Activated CD4-positive, alpha-beta T cell treated with anti-CD3 and anti-CD28 coated beads for 36 hours (primary cell): ENCODE results near the gene ARRDC1. TPM values are rescaled to one million over a fixed set of nuclear protein-coding genes. Genes with fewer than 3 reads are reported as not detected.
A peak's percentile ranks its signal among the peaks of the same experiment; 100 is the strongest.
"Not testable (repeated sequence)": the region's sequence is repeated elsewhere in the genome, so short reads cannot be mapped to it uniquely, and the experiment has no call there.

ENCODE experiments used
- ATAC-seq: fragments of 200-7000 bp; cut with Tn5 transposase; one replicate; pipeline ENCODE4 v1.10.0; 2021; ENCODE audit warnings: mild to moderate bottlenecking, moderate library complexity
- CTCF ChIA-PET: fragments of 350-600 bp; sonication (Branson Sonifier 250); formaldehyde crosslinking; loops from one replicate; lab custom pipeline; 2021; ENCODE audit warnings: antibody characterized with exemption; lab: Charles Lee
- POLR2A ChIA-PET: fragments of 350-600 bp; sonication (Branson Sonifier 250); formaldehyde crosslinking; loops from one replicate; lab custom pipeline; 2021; ENCODE audit warnings: antibody characterized with exemption, inconsistent platforms; lab: Charles Lee
- DNase-seq: peaks from one replicate; pipeline ENCODE4 v3.0.0-alpha.2; 2020
- H3K27ac Mint-ChIP-seq: one replicate; pipeline ENCODE4 v1.8.0; 2021; ENCODE audit warnings: mixed read lengths
- H3K27me3 Mint-ChIP-seq: one replicate; pipeline ENCODE4 v1.8.0; 2021; ENCODE audit warnings: mixed read lengths
- H3K36me3 Mint-ChIP-seq: one replicate; pipeline ENCODE4 v1.8.0; 2021; ENCODE audit warnings: low read depth, mixed read lengths
- H3K4me1 Mint-ChIP-seq: one replicate; pipeline ENCODE4 v1.8.0; 2021; ENCODE audit warnings: mixed read lengths
- H3K4me3 Mint-ChIP-seq: one replicate; pipeline ENCODE4 v1.8.0; 2021; ENCODE audit warnings: mild to moderate bottlenecking, moderate library complexity, mixed read lengths
- H3K9me3 Mint-ChIP-seq: one replicate; pipeline ENCODE4 v1.8.0; 2021; ENCODE audit warnings: low read depth, mixed read lengths
- intact Hi-C, 2 experiments: fragments of 100-400 bp; cut with DNase I in 1 of 2; cut with micrococcal nuclease in 1 of 2; formaldehyde crosslinking; loops; one replicate each; pipeline versions ENCODE4 v1.14.2 to v1.15.1; 2022 to 2024; cut with DNase I, micrococcal nuclease
- total RNA-seq, 2 experiments: library from RNA; stranded (reverse); gene quantifications; one replicate each; pipeline ENCODE4 v1.2.3, GENCODE V29; 2021

Gene ARRDC1
- total RNA-seq, 2 experiments from 2014 or later = 32.4 to 41.6 TPM

- Mint-ChIP-seq H3K27ac (no peak overlapping the region), H3K4me1 (peaks cover 24% of the 10 kb centered on the region), H3K4me3 (no peak overlapping the region), H3K36me3 (peaks cover 3% of the 10 kb centered on the region), H3K27me3 (no peaks in the 10 kb centered on the region), H3K9me3 (no peaks in the 10 kb centered on the region)
- ChIA-PET POLR2A (no interaction called here), CTCF (no interaction called here)
- no peak for ATAC-seq
- intact Hi-C loops = loop anchor here in 1 of 2 experiments (5.0 kb wide), 2 partner anchors 1133 to 1708 kb away; partner anchors contain the start of genes CAMSAP1 and SEC16A
- no peak for DNase-seq
Observed at GRCh38 chr9:137614631-137615386, 9.3 kb downstream of the ARRDC1 start.

- DNase-seq = no peak
- Mint-ChIP-seq H3K4me3 (no peak overlapping the region), H3K36me3 (peaks cover 3% of the 10 kb centered on the region), H3K27ac (no peak overlapping the region), H3K9me3 (no peaks in the 10 kb centered on the region), H3K27me3 (no peaks in the 10 kb centered on the region), H3K4me1 (peaks cover 29% of the 10 kb centered on the region)
- POLR2A ChIA-PET = no interaction called here
- intact Hi-C loops = loop anchor here in 1 of 2 experiments (5.0 kb wide), 2 partner anchors 1133 to 1708 kb away; partner anchors contain the start of genes CAMSAP1 and SEC16A
- ATAC-seq = no peak
- CTCF ChIA-PET = no interaction called here
Observed at GRCh38 chr9:137615387-137615871, 9.9 kb downstream of the ARRDC1 start.

GRCh38 chr9:137618105-137619067 is 12.9 kb downstream of the ARRDC1 start, which contains the start of gene EHMT1:
TSS of gene EHMT1 (plus strand) at chr9:137619005. CDS start at chr9:137619029, 24 bp downstream.
- Mint-ChIP-seq H3K27ac (peak within 1 kb of the TSS; percentile 90), H3K4me1 (peaks cover 37% of the 10 kb centered on the region), H3K36me3 (peaks cover 9% of the 10 kb centered on the region), H3K27me3 (no peaks in the 10 kb centered on the region), H3K4me3 (peak within 1 kb of the TSS; percentile 85), H3K9me3 (no peaks in the 10 kb centered on the region)
- ATAC-seq (peak; percentile 82), DNase-seq (peak; percentile 92)
- ChIA-PET POLR2A (interaction anchor here (1.5 kb wide), 1 partner anchor 13 kb away, joined by 5 read pairs; the partner anchor contains the start of gene ARRDC1), CTCF (interaction anchor here (0.6 to 2.2 kb wide), 4 partner anchors 11 to 99 kb away, joined by 3 to 9 read pairs (median 4); no protein-coding TSS in a partner anchor)
- intact Hi-C loops = loop anchor here (1.0 to 5.0 kb wide), 9 partner anchors 13 to 1711 kb away; partner anchors contain the start of genes ARRDC1 (in 2 of the 2), ZMYND19 (in 2 of the 2), CAMSAP1 (in 1 of the 2) and DPH7 (in 1 of the 2)

GRCh38 chr9:137619240-137620047 is 14.0 kb downstream of the ARRDC1 start:
- H3K36me3 Mint-ChIP-seq = peaks cover 15% of the 10 kb centered on the region
- peak overlapping the region; percentile 76 for H3K4me3 Mint-ChIP-seq
- peak; percentile 59 for DNase-seq

GRCh38 chr9:137620048-137620405 is 14.5 kb downstream of the ARRDC1 start:
- CTCF ChIA-PET = interaction anchor here (2.2 kb wide), 1 partner anchor 9 kb away, joined by 9 read pairs; no protein-coding TSS in a partner anchor
- no peak for DNase-seq
- POLR2A ChIA-PET = no interaction called here
- intact Hi-C loops = no loop called here
- H3K4me1 Mint-ChIP-seq = peaks cover 41% of the 10 kb centered on the region
- peak overlapping the region; percentile 76 for H3K4me3 Mint-ChIP-seq
- no peak for ATAC-seq
- peaks cover 21% of the 10 kb centered on the region for H3K36me3 Mint-ChIP-seq
- no peaks in the 10 kb centered on the region for H3K27me3 Mint-ChIP-seq
- peak overlapping the region; percentile 70 for H3K27ac Mint-ChIP-seq
- H3K9me3 Mint-ChIP-seq = no peaks in the 10 kb centered on the region

More at GRCh38 chr9:137619240-137620047, 14.0 kb downstream of the ARRDC1 start:
- H3K9me3 Mint-ChIP-seq = no peaks in the 10 kb centered on the region
- peak overlapping the region; percentile 70 for H3K27ac Mint-ChIP-seq
- POLR2A ChIA-PET = interaction anchor here (1.5 kb wide), 1 partner anchor 14 kb away, joined by 5 read pairs; the partner anchor contains the start of gene ARRDC1
- ATAC-seq = peak; percentile 16
- intact Hi-C loops = loop anchor here (2.0 to 5.0 kb wide), 3 partner anchors 29 to 1712 kb away; partner anchors contain the start of genes CAMSAP1 (in 1 of the 2), SEC16A (in 1 of the 2) and ZMYND19 (in 1 of the 2)
- no peaks in the 10 kb centered on the region for H3K27me3 Mint-ChIP-seq
- peaks cover 41% of the 10 kb centered on the region for H3K4me1 Mint-ChIP-seq
- CTCF ChIA-PET = interaction anchor here (0.6 to 2.2 kb wide), 4 partner anchors 10 to 98 kb away, joined by 3 to 9 read pairs (median 4); no protein-coding TSS in a partner anchor

GRCh38 chr9:137620581-137620980 is 15.1 kb downstream of the ARRDC1 start:
- intact Hi-C loops = no loop called here
- POLR2A ChIA-PET = no interaction called here
- no peak for DNase-seq
- no peak for ATAC-seq
- CTCF ChIA-PET = interaction anchor here (0.6 to 2.2 kb wide), 6 partner anchors 9 to 157 kb away, joined by 3 to 9 read pairs (median 3); no protein-coding TSS in a partner anchor
- H3K9me3 Mint-ChIP-seq = no peaks in the 10 kb centered on the region
- peaks cover 25% of the 10 kb centered on the region for H3K36me3 Mint-ChIP-seq
- peaks cover 47% of the 10 kb centered on the region for H3K4me1 Mint-ChIP-seq
- H3K27ac Mint-ChIP-seq = no peak overlapping the region
- no peaks in the 10 kb centered on the region for H3K27me3 Mint-ChIP-seq
- H3K4me3 Mint-ChIP-seq = peak overlapping the region; percentile 21

GRCh38 chr9:137621131-137621757 is 15.8 kb downstream of the ARRDC1 start:
- Mint-ChIP-seq H3K36me3 (peaks cover 26% of the 10 kb centered on the region), H3K9me3 (no peaks in the 10 kb centered on the region), H3K4me3 (peak overlapping the region; percentile 21), H3K27ac (no peak overlapping the region), H3K27me3 (no peaks in the 10 kb centered on the region), H3K4me1 (peaks cover 47% of the 10 kb centered on the region)
- no peak for ATAC-seq
- no peak for DNase-seq
- POLR2A ChIA-PET = no interaction called here
- CTCF ChIA-PET = interaction anchor here (0.6 to 2.2 kb wide), 6 partner anchors 8 to 158 kb away, joined by 3 to 9 read pairs (median 3); no protein-coding TSS in a partner anchor
- intact Hi-C loops = no loop called here

GRCh38 chr9:137622211-137622610 is 16.7 kb downstream of the ARRDC1 start:
- ATAC-seq, intact Hi-C loops, H3K4me3 Mint-ChIP-seq, DNase-seq, POLR2A ChIA-PET, H3K27me3 Mint-ChIP-seq, H3K9me3 Mint-ChIP-seq, H3K27ac Mint-ChIP-seq, CTCF ChIA-PET: not testable (repeated sequence)
- Mint-ChIP-seq H3K36me3 (peaks cover 28% of the 10 kb centered on the region), H3K4me1 (peaks cover 49% of the 10 kb centered on the region)

GRCh38 chr9:137626464-137626863 is 21.0 kb downstream of the ARRDC1 start:
- Mint-ChIP-seq H3K4me1 (peaks cover 58% of the 10 kb centered on the region), H3K36me3 (peaks cover 32% of the 10 kb centered on the region), H3K4me3 (peak overlapping the region; percentile 4), H3K27ac (peak overlapping the region; percentile 65), H3K27me3 (no peaks in the 10 kb centered on the region), H3K9me3 (no peaks in the 10 kb centered on the region)
- intact Hi-C loops = no loop called here
- ATAC-seq (no peak), DNase-seq (no peak)
- ChIA-PET CTCF (interaction anchor here (0.6 to 2.3 kb wide), 2 partner anchors 14 to 46 kb away, joined by 3 to 10 read pairs; no protein-coding TSS in a partner anchor), POLR2A (interaction anchor here (0.7 kb wide), 1 partner anchor 434 kb away, joined by 5 read pairs; no protein-coding TSS in a partner anchor)
